ENCODE data around the gene TMEM9.

DNA sequence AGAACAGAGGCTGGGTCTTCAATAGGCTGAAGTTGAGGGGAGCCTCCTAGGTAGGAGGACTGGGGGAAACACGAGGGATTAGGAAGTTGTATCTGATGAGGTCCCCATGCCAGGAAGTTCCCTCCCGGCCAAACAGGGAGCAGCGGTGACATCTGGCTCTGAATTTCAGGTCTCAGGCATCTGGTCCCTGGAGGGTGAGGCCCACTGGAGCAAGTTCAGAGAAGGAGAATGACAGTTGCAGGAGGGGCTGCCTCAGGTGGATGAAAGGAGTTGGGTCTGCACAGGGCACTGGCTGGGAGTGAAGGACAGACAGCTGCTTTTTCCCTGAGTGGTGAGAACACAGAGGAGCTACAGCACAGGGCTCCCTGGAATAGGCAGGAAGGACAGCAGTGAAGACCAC lies 9.1 kb downstream of the TMEM9 start:
- no peak for TF ChIP-seq EZH2phosphoT487 (IDR thresholded peaks at IDR 0.05; ENCODE audit: insufficient read depth, low read depth)
- no peak for TF ChIP-seq EZH2 (IDR thresholded peaks at IDR 0.05; ENCODE audit: insufficient read depth, poor library complexity, severe bottlenecking)
